GM23248 (cell line): ENCODE data around the gene GAS2.

Experiments
- EZH2 ChIP-seq: fragments of 200-600 bp; sonication (generic); IDR thresholded peaks from 2 replicates; pipeline ENCODE4 v1.6.1; 2018; ENCODE audit warnings: antibody characterized with exemption, mild to moderate bottlenecking; ENCODE audit not compliant: insufficient read depth, poor library complexity, severe bottlenecking
- EZH2phosphoT487 ChIP-seq: fragments of 200-600 bp; sonication (generic); IDR thresholded peaks from 2 replicates; pipeline ENCODE4 v1.6.1; 2018; ENCODE audit warnings: antibody characterized with exemption, moderate library complexity, mild to moderate bottlenecking, low read depth; ENCODE audit not compliant: insufficient read depth

- TF ChIP-seq EZH2phosphoT487 = no peak
- no peak for TF ChIP-seq EZH2
Observed at GRCh38 chr11:22685111-22685510, 18.7 kb downstream of the GAS2 start.
